ENCODE results near the gene OSBP2.
A peak's percentile ranks its signal among the peaks of the same experiment; 100 is the strongest.
"Not testable (repeated sequence)": the region's sequence is repeated elsewhere in the genome, so short reads cannot be mapped to it uniquely, and the experiment has no call there.

Gene OSBP2

DNA sequence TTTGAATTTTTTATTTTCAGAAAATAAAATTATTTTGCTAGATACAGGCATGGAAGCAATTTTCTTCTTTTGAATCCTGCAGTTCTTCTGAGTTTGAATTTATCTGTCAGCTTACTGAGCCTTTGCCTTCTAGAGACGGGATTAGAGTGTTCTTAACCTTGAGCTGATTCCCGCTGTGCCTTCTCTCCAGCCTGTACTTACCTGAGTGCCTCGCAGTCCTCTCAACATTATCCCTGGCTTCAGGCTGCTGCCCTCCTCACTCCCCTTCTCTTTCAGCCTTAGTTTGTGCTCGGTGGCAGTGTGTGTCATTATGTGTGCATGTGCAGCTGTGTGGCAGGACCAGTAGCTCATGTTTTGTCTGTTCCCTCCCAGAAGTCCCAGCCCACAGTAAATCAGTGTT is 24.3 kb downstream of the OSBP2 start:
- no peak for DNase-seq

DNA sequence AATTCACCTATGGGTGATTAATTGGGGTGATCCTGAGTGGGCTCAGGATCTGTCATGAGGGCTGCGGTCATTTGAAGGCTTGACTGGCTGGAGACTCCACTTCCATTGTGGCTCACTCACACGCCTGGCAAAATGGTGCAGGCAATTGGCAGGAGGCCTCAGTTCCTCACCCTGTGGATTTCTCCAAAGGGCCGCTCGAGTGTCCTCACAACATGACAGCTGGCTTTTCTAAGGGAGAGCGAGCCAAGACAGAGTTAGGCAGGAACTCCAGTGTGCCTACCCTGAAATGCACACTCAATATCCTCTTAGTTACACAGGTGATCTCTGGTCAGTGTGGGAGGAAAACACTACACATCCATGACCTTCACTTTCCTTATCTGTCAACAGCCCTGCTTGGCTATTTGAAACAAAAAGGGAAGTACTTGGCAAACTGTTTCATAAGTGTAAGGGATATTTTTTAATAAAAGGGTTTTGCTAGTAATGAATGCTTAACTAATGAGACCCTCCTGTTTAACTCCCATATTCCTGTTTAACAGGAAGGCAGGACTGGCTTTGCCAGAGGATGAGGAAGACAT is 25.7 kb downstream of the OSBP2 start:
- no peak for DNase-seq

- no peak for DNase-seq
These were observed 27.1 kb downstream of the OSBP2 start for GRCh38 chr22:30721741-30722140.

DNA sequence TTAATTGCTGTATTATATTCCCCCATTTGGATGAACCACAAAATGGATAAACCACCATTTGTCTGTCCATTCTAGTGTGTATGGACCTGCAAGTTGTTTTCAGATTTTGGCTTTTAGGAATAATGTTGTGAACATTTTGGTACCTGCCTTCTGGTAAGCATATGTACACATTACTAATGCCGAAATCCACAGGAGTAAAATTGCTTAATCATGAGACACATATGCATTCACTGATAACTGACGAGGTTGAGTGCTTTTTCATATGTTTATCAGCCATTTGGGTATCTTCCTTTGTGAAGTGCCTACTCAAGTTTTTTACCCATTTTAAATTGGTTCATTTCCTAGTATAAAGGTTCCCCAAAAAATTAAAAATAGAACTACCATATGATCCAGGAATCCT is 34.2 kb downstream of the OSBP2 start:
- no peak for DNase-seq

DNA sequence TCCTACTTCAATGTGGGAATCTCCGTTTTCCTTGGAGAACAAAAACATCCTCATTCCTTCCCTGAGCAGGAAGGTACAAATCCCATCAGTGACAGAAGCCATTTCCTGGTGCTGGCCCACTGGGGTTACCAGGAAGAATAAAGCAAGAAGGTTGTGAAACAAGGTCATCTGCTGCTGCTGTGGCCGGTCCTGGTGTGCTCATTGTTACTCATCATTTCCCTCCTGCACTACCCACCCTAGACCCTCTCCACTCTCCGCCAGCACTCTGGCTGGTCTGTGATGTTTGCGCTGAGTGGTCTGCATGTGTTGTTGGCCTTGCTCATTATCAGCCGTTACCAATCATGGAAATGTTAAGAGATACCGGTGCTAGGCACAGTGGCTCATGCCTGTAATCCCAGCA is 37.0 kb downstream of the OSBP2 start:
- DNase-seq, result no peak

- DNase-seq, result no peak
These were observed 37.8 kb downstream of the OSBP2 start for GRCh38 chr22:30732426-30732825.

DNA sequence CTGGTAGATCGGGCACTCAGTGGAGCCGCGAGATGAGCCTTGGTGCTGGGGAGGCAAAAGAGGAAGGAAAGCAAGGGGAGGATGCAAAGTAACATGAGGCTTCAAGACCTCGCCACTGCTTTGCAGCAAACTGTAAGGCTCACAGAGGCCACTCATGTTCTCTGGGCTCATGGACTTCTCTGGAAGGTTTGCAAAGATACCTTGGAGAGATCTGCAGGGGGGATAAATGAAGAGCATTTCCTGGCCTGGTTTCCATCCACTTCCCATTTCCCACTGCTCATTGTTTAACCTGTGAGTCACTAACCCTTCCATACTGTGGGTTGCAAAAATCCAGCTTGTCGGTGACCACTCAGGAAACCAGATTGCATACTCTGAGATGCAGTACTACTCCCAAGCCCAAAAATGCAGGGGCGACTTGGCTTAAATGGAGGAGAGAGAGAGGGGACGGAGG is 38.5 kb downstream of the OSBP2 start:
- no peak for DNase-seq

- not testable (repeated sequence) for DNase-seq
These were observed 45.3 kb downstream of the OSBP2 start for GRCh38 chr22:30740007-30740406.

DNA sequence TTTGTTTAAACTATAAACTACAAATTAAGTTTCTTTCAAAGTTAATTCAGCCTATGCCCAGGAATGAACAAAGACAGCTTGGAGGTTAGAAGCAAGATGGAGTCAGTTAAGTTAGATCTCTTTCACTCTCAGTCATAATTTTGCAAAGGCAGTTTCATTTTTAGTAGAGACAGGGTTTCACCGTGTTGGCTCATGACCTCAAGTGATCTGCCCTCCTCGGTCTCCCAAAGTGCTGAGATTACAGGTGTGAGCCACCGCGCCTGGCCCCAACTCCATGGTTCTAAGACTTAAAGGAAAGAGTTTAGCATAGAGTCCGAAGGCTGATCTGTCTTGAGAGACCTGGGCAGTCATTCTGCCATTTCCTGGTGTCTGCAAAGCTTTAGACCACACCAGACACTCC is 45.8 kb downstream of the OSBP2 start:
- DNase-seq, result not testable (repeated sequence)

DNA sequence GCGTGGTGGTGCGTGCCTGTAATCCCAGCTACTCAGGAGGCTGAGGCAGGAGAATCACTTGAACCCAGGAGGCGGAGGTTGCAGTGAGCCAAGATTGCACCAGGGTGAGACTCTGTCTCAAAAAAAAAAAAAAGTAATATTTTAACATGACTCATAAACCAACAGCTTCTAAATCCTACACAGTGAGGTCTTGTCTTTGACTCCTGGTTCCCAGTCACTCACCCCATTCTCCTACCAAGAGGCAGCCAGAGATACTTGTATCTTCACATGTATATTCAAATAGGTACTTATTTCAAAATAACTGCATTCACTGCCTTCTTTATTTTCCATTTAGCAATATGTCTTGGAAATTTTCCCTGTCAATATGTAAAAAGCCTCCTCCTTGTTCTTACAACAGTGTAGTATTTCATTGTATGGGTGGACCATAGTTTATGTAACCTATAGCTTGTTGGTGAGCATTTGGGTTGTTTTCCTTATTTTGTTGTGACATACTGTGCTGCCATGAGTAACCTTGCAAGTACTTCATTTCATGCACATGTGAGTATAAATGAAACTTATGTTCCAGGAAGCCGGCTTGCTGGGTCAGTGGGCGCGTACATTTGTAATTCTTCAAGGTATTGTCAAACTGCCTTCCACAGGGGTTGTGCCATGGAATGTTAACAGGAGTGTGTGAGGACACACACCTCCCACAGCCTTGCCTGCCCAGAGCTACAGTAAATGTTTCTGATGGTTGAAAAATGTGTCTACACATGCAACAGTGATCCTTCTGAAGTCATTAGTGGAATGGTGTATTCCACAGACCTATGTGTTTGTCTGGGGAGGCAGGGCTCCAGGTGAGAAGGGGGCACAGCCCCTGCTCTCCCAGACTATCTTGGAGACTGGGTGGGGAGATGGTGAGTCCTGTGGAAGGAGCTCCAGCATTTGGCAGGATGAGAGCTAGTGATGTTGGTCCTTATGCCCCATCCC is 47.9 kb downstream of the OSBP2 start:
- DNase-seq, result no peak

DNA sequence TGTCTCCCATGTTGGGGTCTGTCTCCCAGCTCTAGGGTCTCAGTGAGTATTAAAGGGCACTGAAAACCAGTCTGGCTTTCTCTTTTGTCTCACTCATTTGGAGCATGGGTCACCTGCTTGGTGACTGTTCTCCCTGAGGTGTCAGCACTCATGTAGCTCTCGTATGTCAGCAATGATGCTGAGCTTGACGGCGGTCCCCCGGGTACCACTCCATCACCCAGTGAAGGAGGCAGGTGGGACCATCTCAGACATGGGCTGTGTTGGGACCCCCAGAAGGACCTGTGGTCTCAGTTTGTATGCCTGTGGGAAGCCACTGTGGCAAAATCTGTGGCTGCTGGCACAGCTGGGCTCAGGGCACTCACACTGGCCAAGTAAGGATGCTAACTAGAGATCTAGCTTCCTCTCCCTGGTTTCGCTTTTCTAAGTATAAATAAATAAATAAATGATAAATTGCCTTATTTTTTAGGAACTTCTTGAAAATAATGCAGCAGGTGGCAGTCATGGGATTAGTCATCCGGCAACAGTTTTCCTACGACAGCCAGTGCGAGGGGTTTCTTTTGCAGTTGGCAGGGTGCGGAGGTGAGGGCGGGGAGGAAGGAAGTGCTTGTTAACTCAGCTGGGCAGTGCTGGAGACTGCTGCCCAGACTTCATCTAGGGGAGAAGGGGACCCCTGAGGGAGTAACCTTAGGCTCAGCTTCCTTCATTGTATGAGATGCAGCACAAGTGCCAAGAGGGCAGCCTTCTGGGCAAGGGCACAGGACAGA is 48.8 kb downstream of the OSBP2 start:
- no peak for DNase-seq

DNA sequence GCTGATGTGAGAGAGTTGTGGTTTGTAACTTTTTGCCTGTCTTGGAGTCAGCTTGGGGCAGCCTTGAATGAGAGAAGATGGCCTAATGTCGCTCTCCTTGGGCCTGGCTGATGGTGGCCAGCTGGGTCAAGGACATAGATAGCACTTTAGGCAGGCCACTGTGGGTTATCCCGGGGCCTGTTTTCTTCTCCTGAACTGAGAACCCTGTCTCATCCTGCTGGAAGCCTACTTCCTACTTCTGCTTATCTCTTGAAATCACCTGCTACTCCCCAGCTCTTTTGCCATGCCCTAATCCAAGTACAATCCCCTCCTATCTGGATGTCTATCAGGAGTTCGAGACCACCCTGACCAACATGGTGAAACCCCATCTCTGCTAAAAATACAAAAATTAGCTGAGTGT is 49.5 kb downstream of the OSBP2 start:
- no peak for DNase-seq

- no peak for DNase-seq
These were observed 52.8 kb downstream of the OSBP2 start for GRCh38 chr22:30747493-30747892.

DNA sequence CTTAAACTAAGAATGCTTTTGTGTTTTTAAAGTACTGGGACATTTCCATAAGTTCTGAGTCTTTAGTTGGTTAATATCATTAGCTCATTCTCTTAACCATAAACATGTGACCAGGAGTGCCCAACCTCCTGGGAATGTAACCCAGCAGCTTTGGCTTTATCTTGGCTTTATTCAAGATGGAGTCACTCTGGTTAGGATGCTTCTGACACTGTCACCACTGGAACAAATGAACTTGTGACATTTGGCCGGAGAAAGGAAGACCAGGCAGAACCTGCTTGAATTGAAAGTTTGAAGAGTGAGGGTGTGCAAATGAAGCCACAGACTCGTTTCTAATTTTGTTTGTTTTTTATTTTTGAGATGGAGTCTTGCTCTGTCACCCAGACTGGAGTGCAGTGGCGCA is 54.6 kb downstream of the OSBP2 start:
- no peak for DNase-seq

GRCh38 chr22:30749849-30750248 is 55.2 kb downstream of the OSBP2 start:
- DNase-seq, result no peak

GRCh38 chr22:30751529-30751928 is 56.9 kb downstream of the OSBP2 start:
- DNase-seq, result no peak

DNA sequence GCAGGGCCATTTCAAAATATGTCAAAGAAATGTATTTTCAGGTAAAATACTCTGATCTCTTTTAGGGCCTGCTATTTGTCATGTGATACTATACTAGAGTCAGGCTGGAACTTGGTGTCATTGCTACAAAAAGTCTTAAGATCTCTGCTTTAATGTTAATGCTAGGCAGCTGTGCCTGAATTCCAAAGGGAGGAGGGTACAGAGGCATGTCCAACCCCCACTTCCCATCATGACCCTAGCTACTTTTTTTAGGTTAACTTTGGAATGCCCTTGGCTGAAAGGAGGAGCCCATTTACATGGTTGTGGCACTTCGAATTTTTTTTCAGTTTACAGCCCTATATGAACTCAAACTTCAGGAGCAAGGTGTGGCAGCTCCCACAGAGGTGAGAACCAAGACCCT is 58.1 kb downstream of the OSBP2 start:
- no peak for DNase-seq

- DNase-seq, result no peak
These were observed 59.0 kb downstream of the OSBP2 start for GRCh38 chr22:30753701-30754100.

DNA sequence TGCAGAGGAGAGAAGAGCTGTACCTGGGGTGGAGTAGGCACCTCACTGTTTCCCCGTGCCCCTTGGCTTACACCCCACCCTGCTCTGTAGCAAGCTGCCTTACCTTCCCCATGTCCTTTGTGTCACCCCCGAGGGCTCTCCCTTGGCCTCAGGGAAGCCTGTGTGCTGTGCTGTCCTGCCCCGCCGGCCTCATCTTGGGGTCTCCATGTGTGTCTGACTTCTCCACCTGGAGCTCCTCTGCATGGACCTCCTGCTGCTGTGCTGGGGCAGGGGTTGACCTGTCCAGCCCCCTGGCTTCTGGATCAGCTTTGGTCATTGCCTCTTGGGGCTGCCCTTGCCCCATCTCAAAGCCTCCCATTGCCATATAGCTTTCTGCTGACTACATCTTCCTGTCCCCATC is 59.8 kb downstream of the OSBP2 start:
- no peak for DNase-seq

- DNase-seq, result peak; percentile 62
These were observed 60.5 kb downstream of the OSBP2 start for GRCh38 chr22:30754971-30755758.

- no peak for DNase-seq
These were observed 61.1 kb downstream of the OSBP2 start for GRCh38 chr22:30755759-30756124.

- peak; percentile 61 for DNase-seq
These were observed 69.4 kb downstream of the OSBP2 start for GRCh38 chr22:30763815-30764673.
